DMS79 (cell line): Measurements from ENCODE around the gene TUBA4A.

Experiments used
- DNase-seq: peaks from one replicate; lab custom pipeline; 2025; lab: John Stamatoyannopoulos, UW

Gene TUBA4A

DNA sequence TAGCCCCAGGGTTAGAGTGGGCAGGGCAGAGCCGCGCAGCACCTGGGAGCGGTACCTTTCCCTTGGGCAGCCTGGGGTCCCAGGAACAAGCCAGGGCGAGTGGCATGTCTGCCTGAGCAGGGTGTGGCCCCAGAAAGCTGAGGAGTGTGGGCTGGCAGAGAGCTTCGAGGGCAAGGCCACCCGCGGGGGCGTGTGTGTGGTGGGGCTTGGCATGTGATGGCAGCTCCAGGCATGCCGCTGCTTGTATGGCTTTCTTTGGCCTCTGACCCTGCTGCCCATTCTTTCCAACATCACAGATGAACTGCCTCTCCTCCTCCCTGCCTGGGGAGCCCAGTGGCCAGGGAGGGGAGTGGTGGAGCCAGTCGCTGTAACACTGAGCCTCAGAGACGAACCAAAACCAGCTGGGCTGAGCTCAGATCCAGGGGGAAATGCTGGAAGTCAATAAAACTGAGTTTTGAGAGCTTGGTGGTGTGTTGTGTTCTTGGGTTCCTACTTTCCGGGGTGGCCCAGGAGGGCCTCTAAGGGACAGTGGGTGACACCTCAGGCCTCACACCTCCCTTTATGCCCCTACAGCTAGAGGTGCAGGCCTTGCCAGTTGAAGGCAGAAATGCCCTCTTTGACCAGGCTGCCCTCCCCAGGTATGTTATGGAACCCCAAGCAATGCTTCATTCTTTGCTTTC is 32.9 kb upstream of the TUBA4A start:
- DNase-seq: no peak

DNA sequence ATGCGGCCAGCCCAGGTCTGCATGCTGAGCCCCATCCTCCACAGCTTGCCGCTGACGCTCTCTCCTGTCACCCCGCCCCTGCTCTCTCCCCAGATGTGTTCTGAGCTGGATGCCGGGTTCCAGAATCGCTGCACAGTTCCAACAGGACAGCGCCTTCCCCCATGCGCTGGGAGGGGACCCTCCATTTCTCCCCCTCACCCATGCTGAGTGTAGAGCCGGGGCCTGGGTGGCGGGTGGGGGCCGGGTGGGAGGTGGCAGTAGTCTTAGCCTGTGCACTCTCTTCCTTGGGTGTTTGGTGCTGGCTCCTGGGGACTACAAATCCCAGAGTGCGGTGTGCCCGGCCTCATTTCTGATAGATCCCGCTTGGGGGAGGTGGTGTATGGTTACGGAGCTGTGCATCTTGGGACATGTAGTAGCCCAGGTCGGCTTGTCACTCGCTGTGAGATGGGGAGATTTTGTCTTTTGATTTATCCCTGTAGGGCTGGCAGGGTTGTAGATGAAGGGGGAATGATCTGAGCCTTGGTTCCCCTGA is 32.2 kb upstream of the TUBA4A start:
- no peak for DNase-seq

DNA sequence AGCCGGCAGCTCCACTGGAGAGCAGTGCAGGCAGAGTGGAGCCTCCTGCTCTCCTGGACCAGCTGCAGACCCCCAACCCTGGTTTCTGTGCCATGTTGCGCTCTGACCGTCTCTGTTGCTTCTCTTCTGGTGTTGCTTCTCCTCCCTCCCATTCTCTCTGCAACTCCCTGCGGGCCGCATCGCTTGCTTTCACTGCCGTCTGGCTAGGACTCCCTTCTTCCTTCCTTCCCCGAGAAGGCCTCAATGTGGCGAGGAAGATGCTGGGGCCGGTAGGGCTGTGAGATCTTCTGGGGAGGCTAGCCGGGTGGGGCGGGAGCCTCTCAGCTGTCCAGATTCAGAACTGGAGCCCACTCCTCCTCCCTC is 31.6 kb upstream of the TUBA4A start:
- DNase-seq: no peak

DNA sequence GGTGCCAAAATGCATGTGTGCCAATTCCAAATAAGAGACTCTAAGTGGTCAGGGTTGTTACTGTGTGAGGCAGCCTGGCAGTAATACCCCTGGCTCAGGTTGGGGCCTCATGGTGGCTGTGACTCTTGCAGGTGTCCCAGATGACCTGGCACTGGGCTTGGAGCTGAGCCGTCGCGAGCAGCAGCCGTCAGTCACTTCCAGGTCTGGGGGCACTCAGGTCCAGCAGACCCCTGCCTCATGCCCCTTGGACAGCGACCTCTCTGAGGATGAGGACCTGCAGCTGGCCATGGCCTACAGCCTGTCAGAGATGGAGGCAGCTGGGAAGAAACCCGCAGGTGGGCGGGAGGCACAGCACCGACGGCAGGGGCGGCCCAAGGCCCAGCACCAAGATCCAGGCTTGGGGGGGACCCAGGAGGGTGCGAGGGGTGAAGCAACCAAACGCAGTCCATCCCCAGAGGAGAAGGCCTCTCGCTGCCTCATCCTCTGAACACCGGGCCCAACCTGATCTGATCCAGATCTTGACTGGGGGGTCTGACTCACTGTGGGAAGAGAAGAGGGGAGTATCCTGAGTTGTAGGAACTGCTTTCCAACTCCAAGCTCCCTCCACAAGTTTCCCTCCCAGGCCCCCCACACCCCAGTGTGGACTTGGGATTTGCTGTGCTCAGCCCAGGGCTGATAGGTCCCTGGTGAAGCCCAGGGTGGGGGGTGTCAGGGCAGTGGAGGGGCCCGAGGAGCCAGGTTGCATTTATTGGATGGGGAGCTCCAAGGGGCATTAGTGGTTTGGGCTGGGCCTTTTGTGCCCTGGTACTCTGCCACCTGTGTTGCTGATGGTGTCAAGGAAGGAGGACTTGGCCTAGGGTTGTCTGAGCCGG is 31.0 kb upstream of the TUBA4A start:
- no peak for DNase-seq

DNA sequence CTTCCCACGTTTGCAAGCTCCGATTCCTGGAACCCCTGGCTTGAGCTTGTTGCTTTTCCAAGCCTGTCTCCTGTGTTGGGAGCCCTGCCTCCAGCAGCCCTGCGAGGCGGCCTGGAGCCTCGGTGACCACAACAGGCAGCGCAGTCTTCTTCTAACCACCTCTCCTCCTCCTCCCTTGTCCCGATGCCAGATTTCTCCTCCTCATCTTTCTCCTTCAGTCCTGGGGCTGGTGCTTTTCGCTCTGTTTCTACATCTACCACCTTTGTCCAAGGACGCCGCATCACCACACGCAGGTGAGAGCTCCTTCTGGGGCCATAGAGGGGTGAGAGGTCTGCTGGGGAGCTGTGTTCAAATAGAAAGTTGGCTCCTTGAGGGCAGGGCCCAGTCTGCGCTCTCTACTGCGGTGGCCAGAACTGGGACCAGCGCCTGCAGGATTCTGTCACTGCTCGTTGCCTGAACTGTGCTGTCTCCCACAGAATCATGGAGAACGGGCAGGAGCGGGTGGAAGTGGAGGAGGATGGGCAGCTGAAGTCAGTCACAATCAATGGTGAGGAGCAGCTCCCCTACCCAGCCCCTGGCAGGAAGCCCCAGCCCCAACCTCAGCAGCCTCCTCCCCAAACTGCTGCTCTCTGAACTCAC is 29.3 kb upstream of the TUBA4A start:
- DNase-seq: no peak

DNA sequence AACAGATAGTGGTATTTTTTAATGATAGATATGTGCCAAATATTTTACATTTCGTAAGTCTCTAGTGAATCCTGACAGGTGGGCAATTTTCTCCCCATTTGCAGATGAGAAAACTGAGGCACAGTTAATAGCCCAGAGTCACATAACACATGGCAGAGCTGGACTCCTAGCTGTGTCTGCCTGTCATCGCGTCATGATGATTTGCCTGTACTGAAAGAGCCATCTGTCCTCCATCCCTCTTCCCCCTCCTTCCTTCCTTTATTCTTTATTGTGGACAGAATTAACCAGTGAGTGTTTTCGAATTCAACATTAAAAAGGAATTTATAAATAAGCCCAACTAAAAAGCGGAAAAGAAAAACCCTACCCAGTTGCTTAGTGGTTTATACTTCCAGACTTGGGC is 28.7 kb upstream of the TUBA4A start:
- DNase-seq: no peak

DNA sequence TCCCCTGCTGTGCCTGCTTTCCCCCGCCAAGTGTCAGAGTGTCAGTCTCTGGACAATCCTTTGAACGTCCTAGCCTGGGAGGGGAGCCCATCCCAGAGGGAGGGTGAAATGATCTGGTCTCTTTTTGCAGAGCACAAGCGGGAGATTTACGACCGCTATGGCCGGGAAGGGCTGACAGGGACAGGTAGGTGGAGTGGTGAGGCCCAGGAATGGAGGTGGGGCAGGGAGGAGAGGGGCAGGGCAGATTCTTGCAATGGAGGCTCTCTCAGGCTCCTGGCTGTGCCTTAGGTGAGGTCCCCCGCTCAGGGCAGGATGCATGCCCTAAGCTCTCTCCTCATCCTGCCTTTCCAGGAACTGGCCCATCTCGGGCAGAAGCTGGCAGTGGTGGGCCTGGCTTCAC is 27.9 kb upstream of the TUBA4A start:
- no peak for DNase-seq

DNA sequence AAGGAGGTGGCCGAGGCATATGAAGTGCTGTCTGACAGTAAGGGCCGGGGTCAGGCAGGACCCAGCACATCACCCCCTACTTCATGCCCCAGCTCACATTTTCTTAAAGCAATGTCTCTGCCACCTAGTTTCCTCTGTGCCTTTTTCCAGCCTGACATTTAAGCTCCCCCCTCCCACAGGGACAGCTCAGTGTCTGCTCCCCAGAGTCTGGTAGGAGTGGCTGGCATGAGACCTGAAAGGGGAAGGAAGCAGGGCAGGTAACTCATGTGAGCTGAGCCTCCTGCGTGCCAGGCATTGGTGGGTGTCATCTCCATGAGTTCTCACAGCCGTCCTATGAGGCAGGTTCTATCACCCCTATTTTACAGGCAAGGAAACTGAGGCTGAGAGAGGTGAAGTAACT is 26.9 kb upstream of the TUBA4A start:
- DNase-seq: no peak

DNA sequence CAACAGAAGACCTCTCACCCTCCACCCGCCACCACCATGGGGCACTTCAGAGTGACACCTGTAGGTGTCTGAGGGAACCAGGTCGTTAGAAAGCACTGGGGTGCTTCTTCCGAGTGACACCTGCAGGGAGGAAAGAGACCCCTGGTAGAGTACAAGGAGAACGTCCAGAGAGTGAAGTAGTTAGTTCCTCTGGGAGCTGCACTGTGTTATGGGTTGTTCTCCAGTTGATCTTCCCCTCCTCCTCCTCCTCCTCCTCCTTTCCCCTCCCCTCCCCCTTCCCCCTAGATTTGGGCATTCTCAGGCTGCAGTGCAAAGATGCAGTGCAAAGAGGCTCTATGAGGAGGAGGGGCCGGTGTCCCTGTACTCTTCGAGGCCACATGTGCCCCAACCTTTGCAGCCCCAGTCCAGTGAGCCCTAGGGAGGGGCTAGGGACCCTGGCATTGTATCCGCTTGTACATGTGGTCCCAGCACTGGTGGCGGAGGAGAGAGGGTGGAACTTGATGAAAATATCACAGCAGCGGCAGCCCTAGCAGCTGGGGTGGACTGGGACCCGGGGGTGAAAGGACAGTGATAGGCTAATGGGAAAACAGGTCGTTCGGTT is 26.3 kb upstream of the TUBA4A start:
- DNase-seq: no peak

DNA sequence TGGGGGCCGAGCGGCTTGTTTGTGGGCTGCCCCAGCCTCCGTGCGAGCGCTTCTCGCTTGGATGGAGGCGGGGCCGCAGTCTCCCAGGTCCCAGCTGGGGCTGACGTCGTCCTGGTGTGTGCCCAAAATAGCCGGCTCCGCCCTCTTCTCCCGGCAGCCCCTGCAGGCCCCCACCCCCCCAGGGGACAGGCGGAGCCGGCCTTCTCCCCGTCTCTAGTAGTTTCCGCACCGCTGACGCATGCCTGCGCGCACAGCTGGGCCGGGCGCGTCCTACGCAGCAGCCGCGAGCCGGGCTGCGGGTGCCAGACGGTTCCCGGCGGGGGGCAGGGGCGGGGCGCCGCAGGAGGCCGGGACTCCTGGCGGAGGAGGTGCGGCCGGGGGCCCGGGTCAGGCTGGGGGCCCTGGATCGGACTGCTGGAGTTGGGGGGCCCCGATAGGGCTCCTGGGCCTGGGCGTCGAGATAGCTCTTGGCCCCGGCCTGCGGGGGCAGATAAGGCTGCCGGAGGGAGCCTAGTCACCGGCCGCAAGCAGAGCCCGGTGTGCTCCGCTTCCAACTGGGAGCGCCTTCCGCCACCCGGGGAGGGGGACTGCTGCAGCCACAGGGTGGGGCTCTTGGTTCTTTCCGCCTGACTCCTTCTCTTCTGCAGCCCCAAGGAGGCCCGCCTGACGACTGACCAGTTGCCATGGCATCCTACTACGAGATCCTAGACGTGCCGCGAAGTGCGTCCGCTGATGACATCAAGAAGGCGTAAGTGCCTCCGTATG is 25.6 kb upstream of the TUBA4A start, which contains the start of gene DNAJB2:
Gene DNAJB2, plus strand, starts transcription at position 216 of the 765 bp plus-strand sequence. Its CDS starts 468 bp downstream, at position 684.
- peak; percentile 95 for DNase-seq

DNA sequence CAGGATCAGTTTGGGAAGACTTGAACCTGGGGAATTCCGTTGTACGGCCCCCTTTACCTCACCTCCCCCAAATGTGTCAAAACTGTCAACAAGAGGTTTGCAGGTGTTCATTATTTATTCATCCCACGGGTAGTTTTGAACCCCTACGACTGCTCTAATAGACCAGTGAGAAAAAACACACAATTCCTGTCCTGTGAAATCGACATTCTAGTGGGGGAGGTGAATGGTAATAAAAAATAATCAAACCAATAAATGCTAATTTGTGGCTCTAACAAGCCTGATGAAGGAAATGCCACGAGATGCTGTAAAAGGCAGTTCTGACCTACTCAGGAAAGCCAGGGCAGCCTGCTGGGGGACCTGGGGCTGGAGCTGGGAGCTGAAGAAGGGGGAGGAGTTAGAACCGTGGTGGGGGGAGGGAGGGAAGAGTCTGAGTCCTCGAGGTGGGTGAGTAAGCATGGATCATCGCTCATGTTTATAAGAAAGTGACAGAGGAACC is 25.0 kb upstream of the TUBA4A start:
- DNase-seq: no peak

DNA sequence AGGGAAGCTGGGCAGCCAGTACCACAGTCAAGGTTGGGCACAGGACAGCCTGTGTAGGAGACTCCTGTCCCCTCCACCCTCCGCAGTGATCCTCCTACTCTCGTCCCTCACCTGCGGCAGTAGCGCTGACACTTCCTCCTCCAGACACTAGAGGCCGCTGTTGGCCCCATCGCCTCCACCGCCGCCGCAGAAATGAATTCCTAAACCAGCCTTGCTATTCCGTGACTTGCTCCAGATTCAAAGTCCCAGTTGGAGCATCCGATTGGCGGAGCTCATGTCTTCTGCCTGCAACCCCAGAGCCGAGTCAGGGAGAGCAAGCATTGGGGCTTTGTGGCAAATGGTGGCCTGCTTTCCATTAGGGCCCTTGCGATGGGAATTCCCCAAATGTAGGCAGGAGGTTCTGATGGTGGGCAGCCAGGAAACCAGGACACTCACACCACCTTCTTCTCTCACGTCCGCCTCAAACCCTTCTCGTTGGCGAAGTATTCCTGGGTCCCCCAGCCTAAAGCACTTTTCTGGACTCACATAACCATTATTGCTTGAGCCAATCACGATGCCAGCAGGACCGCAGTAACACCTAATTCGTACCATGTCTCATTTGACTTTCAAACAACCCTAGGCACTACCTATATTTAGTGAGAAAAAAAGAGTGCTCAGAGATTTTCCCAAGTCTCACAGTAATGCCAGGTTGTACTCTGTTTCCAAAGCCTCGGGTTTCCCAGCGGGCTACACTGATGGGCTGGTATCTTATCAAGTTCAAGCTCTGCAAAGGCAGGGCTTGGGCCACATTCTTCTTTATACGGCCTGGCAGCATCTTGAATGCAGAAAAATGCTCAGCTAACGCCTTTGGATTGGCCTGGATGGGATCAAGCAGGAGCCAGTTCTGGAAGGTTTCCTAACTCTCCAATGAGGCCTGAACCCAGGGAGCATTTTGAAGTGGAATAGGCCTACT is 24.3 kb upstream of the TUBA4A start:
- DNase-seq: peak; percentile 48

DNA sequence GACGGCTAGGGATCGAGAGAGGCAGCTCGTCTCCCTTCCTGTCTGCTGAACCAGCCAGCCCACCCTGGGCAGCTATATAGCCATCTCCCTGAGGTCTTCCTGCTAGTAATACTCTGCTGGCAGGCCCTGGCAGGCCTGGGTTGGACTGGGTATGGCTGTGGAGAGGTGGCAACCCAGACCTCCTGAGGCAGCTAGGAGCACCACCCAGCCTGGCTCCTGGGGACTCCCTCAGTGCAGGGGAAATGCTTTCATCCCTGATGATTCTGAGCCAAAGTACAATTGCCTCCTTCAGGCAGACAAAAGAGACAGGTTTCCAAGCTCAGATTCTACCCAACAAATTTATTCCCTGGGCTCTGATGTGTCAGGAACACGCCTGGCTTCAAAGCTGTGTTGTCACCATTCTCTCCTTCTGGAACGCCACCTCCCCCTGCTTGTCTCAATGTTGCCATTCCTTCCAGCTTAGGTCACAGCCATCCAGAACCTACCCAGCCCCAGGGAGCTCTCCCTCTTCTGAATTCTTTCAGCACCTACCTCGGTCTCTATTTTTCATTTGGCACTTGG is 20.7 kb upstream of the TUBA4A start:
- no peak for DNase-seq

DNA sequence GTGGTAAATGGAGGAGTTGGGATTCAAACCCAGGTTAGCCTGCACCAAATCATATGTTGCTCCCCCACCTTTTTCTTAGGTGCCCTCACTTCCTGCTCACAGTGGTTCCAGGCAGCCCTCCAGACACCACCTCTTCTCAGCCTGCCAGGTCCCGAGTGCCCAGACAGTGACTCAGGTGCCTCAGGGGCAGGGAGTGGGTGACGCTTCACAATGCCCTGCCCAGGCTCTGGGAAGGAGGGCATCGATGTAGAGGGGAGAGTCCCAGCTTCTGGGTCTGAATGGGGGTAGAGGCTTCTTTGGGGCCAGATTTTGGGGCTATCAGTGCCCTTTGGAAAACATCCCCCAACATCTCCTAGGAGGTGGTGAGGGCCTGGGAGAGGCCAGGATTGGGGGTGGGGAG is 20.2 kb upstream of the TUBA4A start:
- no peak for DNase-seq

DNA sequence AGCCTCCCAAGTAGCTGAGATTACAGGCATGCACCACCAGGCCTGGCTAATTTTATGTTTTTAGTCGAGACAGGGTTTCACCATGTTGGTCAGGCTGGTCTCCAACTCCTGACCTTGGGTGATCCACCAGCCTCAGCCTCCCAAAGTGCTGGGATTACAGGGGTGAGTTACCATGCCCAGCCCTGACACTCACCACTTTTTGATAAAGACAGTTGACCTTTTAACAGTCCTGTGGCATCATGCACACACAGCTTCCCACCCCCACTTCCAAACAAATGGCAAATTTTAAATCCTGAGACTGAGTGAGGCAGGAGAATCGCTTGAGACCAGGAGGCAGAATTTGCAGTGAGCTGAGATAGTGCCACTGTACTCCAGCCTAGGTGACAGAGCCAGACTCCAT is 19.3 kb upstream of the TUBA4A start:
- no peak for DNase-seq

DNA sequence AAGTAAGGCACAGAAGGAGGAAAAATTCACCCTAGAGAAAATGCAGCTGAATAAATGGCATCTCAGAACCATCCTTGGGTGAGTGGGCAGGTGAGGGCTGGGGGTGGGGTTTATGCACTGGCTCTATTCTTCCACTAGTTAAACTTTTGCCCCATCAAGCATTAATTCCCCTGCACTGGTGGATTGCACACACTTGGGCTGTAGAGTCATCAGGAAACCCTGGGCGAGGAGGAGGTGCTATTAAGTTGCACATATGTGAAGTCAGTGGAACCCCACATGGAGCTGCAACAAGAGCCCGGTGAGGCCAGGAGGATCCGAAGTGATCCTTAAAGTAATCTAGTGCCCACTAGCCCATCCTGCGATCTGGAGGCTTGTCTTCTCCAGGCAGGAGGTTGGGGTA is 18.6 kb upstream of the TUBA4A start:
- no peak for DNase-seq

DNA sequence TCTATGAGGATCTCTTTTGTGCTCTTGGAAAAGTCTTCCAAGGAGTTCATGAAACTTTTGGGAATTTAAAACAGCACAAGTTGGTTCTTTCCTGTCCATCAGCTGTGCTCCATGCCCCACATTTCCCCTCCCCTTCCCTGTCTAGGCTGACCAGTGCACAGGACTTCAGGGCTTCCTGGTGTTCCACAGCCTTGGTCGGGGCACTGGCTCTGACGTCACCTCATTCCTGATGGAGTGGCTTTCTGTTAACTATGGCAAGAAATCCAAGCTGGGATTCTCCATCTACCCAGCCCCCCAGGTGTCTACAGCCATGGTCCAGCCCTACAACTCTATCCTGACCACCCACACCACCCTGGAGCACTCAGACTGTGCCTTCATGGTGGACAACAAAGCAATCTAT is 17.3 kb upstream of the TUBA4A start:
- no peak for DNase-seq

DNA sequence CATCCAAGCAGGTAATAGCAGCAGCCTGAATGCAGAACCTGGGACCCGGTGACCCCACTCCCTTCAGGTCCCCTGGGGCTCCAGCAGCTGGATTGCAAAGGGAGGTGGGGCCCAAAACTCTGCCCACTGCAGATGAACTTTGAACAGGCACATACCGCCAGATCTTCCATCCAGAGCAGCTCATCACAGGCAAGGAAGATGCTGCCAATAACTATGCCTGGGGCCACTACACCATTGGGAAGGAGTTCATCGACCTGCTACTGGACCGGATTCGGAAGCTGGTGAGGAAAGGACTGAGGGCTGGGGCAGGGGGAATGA is 16.3 kb upstream of the TUBA4A start:
- DNase-seq: no peak

DNA sequence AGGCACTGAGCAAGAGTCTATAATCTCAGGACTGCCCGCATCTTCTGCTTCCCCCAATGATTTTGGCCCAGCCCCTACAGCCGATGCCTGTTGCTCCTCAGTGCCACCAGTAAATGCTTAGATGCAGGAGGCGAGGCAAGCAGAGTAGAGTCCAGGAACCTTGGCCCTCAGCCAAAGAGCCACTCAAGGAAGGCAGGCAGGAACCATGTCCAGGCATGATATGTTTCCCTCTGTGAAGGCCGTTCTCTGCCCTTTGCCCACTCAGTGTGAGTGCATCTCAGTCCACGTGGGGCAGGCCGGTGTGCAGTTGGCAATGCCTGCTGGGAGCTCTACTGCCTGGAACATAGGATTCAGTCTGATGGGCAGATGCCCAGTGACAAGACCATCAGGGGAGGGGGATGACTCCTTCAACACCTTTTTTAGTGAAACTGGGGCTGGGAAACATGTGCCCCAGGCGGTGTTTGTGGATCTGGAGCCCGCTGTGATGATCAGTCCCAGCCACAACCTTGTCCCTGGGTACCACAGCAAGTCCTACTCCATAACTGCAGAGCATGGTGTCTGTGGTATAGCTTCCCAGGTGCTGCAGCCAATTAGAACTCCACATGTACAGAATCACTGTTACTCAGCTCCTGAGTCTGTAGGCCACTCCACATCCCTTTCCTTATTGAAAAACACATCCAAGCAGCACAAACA is 15.8 kb upstream of the TUBA4A start:
- peak; percentile 58 for DNase-seq

DNA sequence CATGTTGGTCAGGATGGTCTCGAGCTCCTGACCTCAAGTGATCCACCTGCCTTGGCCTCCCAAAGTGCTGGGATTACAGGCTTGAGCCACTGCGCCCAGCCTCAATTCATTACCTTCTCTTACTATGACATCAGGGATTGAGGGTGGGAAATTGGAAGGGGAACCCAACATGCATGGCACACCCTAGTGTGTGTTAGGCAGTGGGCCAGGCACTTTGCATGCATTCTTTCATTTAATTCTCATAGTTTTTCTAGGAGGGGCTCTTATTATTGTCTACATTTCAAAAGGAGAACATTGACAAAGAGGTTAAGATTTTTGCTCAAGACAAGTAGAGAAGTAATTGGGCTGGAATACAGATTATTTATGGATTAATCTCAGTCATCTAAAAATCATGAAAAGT is 14.6 kb upstream of the TUBA4A start:
- DNase-seq: no peak
